ENCODE measurements around the gene PMM1.

The PMM1 gene

DNA sequence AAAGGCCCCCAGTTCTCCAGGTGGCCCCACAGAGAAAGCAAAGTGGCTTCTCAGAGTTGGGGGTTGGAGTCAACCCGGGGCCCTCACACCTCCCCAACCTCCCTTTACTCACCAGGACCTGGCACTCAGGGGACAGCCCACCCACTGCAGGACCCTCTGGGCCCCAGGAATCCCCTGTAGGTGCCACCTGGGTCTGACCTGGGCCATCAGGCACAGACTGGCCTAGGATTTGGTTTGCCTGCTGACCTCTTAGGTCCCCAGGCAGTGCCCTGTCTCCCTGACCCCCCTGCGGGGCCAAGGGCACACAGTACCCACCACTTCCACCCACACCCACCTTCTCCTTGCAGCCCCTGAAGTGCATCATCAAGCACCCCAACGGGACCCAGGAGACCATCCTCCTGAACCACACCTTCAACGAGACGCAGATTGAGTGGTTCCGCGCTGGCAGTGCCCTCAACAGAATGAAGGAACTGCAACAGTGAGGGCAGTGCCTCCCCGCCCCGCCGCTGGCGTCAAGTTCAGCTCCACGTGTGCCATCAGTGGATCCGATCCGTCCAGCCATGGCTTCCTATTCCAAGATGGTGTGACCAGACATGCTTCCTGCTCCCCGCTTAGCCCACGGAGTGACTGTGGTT lies 61.4 kb downstream of the PMM1 start:
- TF ChIP-seq, protein P1, sequence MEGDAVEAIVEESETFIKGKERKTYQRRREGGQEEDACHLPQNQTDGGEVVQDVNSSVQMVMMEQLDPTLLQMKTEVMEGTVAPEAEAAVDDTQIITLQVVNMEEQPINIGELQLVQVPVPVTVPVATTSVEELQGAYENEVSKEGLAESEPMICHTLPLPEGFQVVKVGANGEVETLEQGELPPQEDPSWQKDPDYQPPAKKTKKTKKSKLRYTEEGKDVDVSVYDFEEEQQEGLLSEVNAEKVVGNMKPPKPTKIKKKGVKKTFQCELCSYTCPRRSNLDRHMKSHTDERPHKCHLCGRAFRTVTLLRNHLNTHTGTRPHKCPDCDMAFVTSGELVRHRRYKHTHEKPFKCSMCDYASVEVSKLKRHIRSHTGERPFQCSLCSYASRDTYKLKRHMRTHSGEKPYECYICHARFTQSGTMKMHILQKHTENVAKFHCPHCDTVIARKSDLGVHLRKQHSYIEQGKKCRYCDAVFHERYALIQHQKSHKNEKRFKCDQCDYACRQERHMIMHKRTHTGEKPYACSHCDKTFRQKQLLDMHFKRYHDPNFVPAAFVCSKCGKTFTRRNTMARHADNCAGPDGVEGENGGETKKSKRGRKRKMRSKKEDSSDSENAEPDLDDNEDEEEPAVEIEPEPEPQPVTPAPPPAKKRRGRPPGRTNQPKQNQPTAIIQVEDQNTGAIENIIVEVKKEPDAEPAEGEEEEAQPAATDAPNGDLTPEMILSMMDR (IDR thresholded peaks at IDR 0.05; ENCODE audit: control insufficient read depth, insufficient read depth, low read depth, low read length, missing control alignments) = no peak
- H3K4me3 ChIP-seq (ENCODE audit: control insufficient read depth, low read depth, low read length) = no peak overlapping the region
- no peak for DNase-seq (ENCODE audit: low read depth)
